HEK293T (cell line): Measurements from ENCODE around the gene MAD2L1.
"Not testable (repeated sequence)": the region's sequence is repeated elsewhere in the genome, so short reads cannot be mapped to it uniquely, and the experiment has no call there.

ENCODE experiments used
- CTCF ChIA-PET: fragments of 350-600 bp; formaldehyde crosslinking; extraction: SDS; loops from one replicate; lab custom pipeline; 2021; ENCODE audit warnings: antibody characterized with exemption, inconsistent platforms; lab: Yijun Ruan, JAX
- POLR2A ChIA-PET: fragments of 350-600 bp; formaldehyde crosslinking; extraction: SDS; loops from one replicate; lab custom pipeline; 2020; ENCODE audit warnings: antibody characterized with exemption, inconsistent platforms; lab: Yijun Ruan, JAX
- DNase-seq: peaks from one replicate; pipeline ENCODE4 v3.0.0; 2012; ENCODE audit warnings: mixed read lengths; ENCODE audit errors: extremely low spot score
- ARNT ChIP-seq: fragments of 450-650 bp; IDR thresholded peaks from 2 replicates; pipeline ENCODE4 v1.6.1; 2017; ENCODE audit warnings: mild to moderate bottlenecking
- BHLHE40 ChIP-seq: fragments of 450-650 bp; IDR thresholded peaks from 2 replicates; pipeline ENCODE4 v1.6.1; 2016; ENCODE audit warnings: mild to moderate bottlenecking, moderate library complexity, borderline replicate concordance
- CTBP1 ChIP-seq: fragments of 450-650 bp; IDR thresholded peaks from 2 replicates; pipeline ENCODE4 v1.6.1; 2016; ENCODE audit warnings: borderline replicate concordance
- ELF4 ChIP-seq: fragments of 450-650 bp; IDR thresholded peaks from 2 replicates; pipeline ENCODE4 v1.6.1; 2017; ENCODE audit warnings: antibody characterized with exemption
- FOXA1 ChIP-seq: fragments of 450-650 bp; IDR thresholded peaks from 2 replicates; pipeline ENCODE4 v1.6.1; 2016; ENCODE audit warnings: mild to moderate bottlenecking
- FOXK2 ChIP-seq: fragments of 450-650 bp; IDR thresholded peaks from 2 replicates; pipeline ENCODE4 v1.6.1; 2016; ENCODE audit warnings: mild to moderate bottlenecking
- FOXM1 ChIP-seq: fragments of 450-650 bp; IDR thresholded peaks from 2 replicates; pipeline ENCODE4 v1.6.1; 2017; ENCODE audit warnings: mild to moderate bottlenecking, borderline replicate concordance
- HDGF ChIP-seq: fragments of 450-650 bp; IDR thresholded peaks from 2 replicates; pipeline ENCODE4 v1.6.1; 2017; ENCODE audit warnings: antibody characterized with exemption, borderline replicate concordance
- L3MBTL2 ChIP-seq: fragments of 450-650 bp; conservative IDR thresholded peaks from 2 replicates; pipeline ENCODE4 v1.6.1; 2016; ENCODE audit warnings: mild to moderate bottlenecking
- LEF1 ChIP-seq: fragments of 450-650 bp; IDR thresholded peaks from 2 replicates; pipeline ENCODE4 v1.6.1; 2017; ENCODE audit warnings: mild to moderate bottlenecking, borderline replicate concordance
- NFRKB ChIP-seq: fragments of 450-650 bp; IDR thresholded peaks from 2 replicates; pipeline ENCODE4 v1.6.1; 2016; ENCODE audit warnings: mild to moderate bottlenecking, moderate library complexity
- SP1 ChIP-seq: fragments of 450-650 bp; IDR thresholded peaks from 2 replicates; pipeline ENCODE4 v1.6.1; 2017
- SUZ12 ChIP-seq: fragments of 450-650 bp; IDR thresholded peaks from 2 replicates; pipeline ENCODE4 v1.6.1; 2016; ENCODE audit warnings: mild to moderate bottlenecking
- TARDBP ChIP-seq: fragments of 450-650 bp; IDR thresholded peaks from 2 replicates; pipeline ENCODE4 v1.6.1; 2016
- ZNF384 ChIP-seq: fragments of 450-650 bp; IDR thresholded peaks from 2 replicates; pipeline ENCODE4 v1.6.1; 2016
- TF ChIP-seq, protein P1 (sequence below): fragments of 450-650 bp; IDR thresholded peaks from 2 replicates; pipeline ENCODE4 v1.6.1; 2016

The MAD2L1 gene

GRCh38 chr4:120070196-120070595 is 3.5 kb upstream of the MAD2L1 start:
- ChIA-PET POLR2A (no interaction called here), CTCF (no interaction called here)
- TF ChIP-seq TARDBP: no peak
- TF ChIP-seq BHLHE40: no peak
- no peak for TF ChIP-seq FOXA1
- TF ChIP-seq, protein P1, sequence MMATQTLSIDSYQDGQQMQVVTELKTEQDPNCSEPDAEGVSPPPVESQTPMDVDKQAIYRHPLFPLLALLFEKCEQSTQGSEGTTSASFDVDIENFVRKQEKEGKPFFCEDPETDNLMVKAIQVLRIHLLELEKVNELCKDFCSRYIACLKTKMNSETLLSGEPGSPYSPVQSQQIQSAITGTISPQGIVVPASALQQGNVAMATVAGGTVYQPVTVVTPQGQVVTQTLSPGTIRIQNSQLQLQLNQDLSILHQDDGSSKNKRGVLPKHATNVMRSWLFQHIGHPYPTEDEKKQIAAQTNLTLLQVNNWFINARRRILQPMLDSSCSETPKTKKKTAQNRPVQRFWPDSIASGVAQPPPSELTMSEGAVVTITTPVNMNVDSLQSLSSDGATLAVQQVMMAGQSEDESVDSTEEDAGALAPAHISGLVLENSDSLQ: no peak
- TF ChIP-seq SP1: no peak
- no peak for TF ChIP-seq ELF4
- TF ChIP-seq SUZ12: no peak
- TF ChIP-seq FOXM1: no peak
- no peak for TF ChIP-seq HDGF
- TF ChIP-seq CTBP1: no peak
- TF ChIP-seq L3MBTL2: no peak
- DNase-seq: no peak

- ChIA-PET POLR2A (interaction anchor here (0.9 to 1.3 kb wide), 3 partner anchors 8 to 437 kb away, joined by 3 to 6 read pairs (median 3); partner anchors contain the start of gene PDE5A), CTCF (no interaction called here)
- DNase-seq: no peak
- TF ChIP-seq L3MBTL2 (peak; percentile 39), ELF4 (no peak), ZNF384 (0 out of 2 replicates have a peak, but pooled peaks have one; percentile 14)
Measured at GRCh38 chr4:120065974-120066516, 603 bp downstream of the MAD2L1 start.

DNA sequence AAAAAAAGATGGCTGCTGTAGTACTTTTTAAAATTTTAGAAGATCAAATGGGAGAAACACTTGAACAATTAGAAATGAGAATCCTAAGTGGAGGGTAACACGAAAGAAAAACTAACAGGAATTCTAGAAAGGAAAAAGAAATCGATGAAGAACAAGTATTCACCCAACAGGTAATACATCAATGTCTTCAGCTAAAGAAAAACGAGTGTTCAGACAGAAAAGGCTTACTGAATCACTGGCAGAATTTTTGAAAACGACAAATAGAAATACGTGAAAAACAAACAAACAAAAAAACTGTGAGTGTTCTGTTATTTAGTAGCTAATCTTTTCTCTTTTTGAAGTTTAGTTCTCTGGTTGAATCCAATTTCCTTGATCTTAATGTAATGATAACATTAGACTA is 1.8 kb downstream of the MAD2L1 start:
- ChIA-PET CTCF (no interaction called here), POLR2A (no interaction called here)
- no peak for TF ChIP-seq FOXA1
- TF ChIP-seq, protein P1: peak; percentile 53
- no peak for TF ChIP-seq FOXM1
- no peak for TF ChIP-seq LEF1
- no peak for DNase-seq

DNA sequence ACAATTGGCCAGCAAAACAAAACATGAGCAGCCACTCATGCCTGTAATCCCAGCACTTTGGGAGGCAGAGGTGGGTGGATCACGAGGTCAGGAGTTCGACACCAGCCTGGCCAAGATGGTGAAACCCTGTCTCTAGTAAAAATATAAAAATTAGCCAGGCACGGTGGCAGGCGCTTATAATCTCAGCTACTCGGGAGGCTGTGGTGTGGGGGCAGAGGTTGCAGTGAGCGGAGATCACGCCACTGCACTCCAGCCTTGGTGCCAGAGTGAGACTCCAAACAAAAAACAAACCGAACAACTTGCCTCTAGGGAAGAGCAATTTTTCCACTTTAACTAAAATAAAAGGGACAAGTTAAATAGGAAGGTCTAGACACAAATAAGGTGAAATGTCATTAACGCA is 2.9 kb downstream of the MAD2L1 start:
- POLR2A ChIA-PET, DNase-seq, CTCF ChIA-PET: not testable (repeated sequence)

GRCh38 chr4:120062663-120063195 is 3.9 kb downstream of the MAD2L1 start:
- no peak for DNase-seq
- no peak for TF ChIP-seq CTBP1
- TF ChIP-seq SUZ12: no peak
- TF ChIP-seq BHLHE40: no peak
- no peak for TF ChIP-seq L3MBTL2
- no peak for TF ChIP-seq TARDBP
- no peak for TF ChIP-seq ZNF384
- no peak for TF ChIP-seq HDGF
- no peak for TF ChIP-seq ELF4
- TF ChIP-seq, protein P1: no peak
- TF ChIP-seq FOXM1: no peak
- TF ChIP-seq NFRKB: no peak
- no peak for TF ChIP-seq FOXA1
- no peak for TF ChIP-seq LEF1
- CTCF ChIA-PET: no interaction called here
- POLR2A ChIA-PET: no interaction called here

DNA sequence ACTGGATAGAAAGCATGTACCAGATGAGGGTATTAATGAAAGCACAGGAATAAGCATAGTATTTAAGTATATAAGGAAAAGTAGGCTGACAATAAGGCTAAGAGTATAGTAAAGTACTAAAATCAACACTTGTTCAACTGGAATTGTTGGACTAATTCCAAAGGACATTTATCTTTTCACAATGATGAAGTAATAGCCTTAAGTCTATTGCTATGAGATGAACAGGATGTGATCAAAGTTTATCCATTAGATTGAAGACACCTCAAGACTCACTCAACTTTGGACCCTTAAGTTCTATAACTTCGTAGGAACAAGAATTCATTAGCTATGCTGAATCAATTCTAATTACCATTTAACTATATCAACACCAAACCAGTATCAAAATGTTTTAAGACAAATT is 7.6 kb downstream of the MAD2L1 start:
- TF ChIP-seq NFRKB (no peak), ZNF384 (no peak), FOXM1 (no peak), ARNT (no peak), TARDBP (no peak), SUZ12 (no peak), SP1 (no peak), ELF4 (no peak), HDGF (no peak), FOXA1 (no peak), CTBP1 (no peak), L3MBTL2 (no peak), BHLHE40 (no peak), FOXK2 (no peak), LEF1 (no peak)
- TF ChIP-seq, protein P1: no peak
- POLR2A ChIA-PET: no interaction called here
- CTCF ChIA-PET: no interaction called here

More for the DNA sequence above, 7.6 kb downstream of the MAD2L1 start:
- DNase-seq: no peak
